T47D (cell line): Measurements from ENCODE around the gene TEX53.

Experiments
- DNase-seq, 2 experiments: peaks; one replicate each; pipeline versions ENCODE4 v3.0.0 to v3.0.0-alpha.2; 2011 to 2012; ENCODE audit warnings: low read depth in 1 of 2, low spot score in 1 of 2
- JUND ChIP-seq: IDR thresholded peaks from 2 replicates; pipeline ENCODE4 v1.6.1; 2012; ENCODE audit warnings: low read depth
- in situ Hi-C: cut with HindIII; loops from 2 replicates; pipeline ENCODE4 v1.10.0; 2016; ENCODE audit warnings: low sequenced_read_pairs, low pct_unique_long_range_greater_than_20kb

Gene TEX53

DNA sequence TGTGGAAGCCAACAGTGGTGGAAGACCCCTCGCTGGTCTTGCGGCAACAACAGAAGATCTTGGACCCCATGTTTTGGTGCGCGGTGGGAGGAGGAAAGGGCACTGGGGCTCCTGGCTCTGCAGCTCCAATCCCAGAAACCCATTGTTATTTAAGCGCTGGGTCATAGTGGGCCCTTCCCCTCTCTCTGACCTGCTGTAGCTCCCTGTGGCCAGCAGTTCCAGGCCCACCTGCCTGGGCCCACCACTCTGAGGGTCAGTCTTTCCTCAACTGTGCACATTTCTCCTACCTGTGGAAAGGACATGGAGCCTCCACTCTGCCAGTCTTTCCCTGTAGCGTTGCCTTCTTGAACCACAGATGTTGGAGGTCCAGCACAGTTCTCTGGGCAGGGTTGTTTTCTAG, at the start of gene TEX53:
TSS of gene TEX53 (minus strand) at position 101 of the 400 bp plus-strand sequence. CDS start at position 70, 31 bp downstream.
- no peak for TF ChIP-seq JUND
- no peak for DNase-seq
- in situ Hi-C loops: no loop called here

DNA sequence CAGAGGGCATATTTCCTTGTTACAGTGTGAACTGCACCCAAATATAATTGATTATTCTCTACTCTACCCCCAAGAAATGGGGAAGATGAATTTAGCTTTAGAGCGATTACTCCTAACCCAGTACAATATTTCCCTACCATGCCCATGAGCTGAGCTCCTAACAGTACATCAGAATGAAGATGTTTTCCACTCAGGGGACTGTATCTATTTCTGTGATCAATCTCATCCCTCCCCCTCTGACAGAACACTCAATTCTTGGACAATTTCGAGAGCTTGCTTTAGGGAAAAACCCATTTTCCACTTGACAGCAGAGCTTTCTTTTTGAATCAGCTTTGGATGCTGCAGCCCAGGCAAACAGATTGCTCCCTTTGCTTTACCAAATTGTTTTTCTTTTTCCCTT, 49.1 kb upstream of the TEX53 start:
- no peak for DNase-seq
- in situ Hi-C loops: no loop called here
- TF ChIP-seq JUND: no peak

GRCh38 chr9:114701988-114702387, 44.4 kb upstream of the TEX53 start:
- TF ChIP-seq JUND: no peak
- in situ Hi-C loops: no loop called here

DNA sequence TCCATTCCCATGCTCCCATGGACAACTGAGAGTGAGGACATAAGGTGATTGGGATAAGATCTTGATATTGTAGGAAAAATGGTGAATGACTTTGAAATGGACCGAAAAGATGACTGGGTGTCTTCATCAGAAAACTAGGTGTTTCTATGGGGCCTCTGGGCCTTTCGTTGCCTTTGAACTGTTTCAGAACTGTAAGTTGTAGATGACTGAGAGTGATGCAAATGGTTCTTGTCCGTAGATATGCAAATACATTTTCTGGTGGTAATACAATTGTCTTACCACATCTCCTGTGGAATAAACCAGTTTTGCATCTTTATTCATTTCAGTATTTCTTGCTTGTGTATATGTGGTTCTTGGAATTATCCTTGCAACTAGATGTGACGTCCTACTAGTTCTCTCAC, 40.3 kb upstream of the TEX53 start:
- DNase-seq: no peak
- no peak for TF ChIP-seq JUND
- in situ Hi-C loops: no loop called here

More at GRCh38 chr9:114701988-114702387, 44.4 kb upstream of the TEX53 start:
- DNase-seq: no peak

DNA sequence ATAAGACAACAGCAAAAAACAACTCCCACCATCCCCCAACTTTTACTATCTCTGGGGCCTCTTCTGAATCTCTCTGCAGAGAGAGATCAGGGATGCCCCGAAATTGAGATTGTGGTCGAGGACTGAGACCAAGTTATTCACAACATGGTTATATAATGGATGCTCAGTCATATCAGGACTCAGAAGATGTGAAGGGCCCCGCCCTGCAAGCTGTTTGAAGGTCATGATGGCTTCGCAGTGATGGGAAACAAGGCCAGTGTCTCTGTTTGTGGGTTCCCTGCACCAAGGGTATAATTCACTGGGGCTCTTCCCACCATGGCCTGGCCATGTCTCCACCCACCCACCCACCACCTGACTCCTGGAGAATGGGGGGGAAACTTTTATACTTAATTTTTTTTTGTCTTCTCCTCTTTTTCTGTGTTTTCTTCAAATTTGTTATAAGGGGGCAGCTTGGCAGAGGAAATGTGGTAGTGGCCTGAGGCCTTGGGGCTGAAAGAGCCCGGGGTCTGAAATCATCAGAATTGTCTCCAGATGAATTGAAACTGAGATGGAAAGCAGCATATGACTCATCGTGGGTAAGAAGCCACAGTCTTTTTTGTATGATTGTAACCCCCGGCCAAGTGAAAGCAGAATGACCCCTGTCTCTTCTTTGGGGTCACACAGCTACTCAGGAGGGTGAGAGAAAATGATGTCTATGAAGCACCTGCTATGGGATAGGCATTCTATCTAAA, 39.4 kb upstream of the TEX53 start:
- DNase-seq: no peak
- no peak for TF ChIP-seq JUND
- in situ Hi-C loops: no loop called here

DNA sequence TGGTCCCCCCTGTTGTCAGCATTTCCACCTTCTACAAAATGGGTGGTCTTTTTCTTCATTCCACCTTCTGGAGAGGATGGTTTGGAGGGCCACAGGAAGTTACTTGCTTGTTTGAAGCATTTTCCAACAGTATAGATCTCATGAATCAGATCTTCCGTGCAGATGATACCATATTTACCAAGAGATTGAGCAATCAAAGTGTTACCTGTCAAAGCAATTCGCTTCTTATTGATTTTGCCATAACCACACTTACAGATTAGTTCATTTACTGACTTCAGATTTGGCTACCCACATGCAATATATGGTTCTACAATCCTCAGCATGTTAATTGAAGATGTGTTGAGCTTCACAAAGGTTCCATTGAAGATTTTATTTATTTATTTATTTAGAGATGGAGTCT, 38.3 kb upstream of the TEX53 start:
- DNase-seq: no peak
- in situ Hi-C loops: no loop called here
- no peak for TF ChIP-seq JUND

- in situ Hi-C loops: no loop called here
- no peak for TF ChIP-seq JUND
- DNase-seq: no peak
These were observed 37.2 kb upstream of the TEX53 start for GRCh38 chr9:114694719-114695269.

GRCh38 chr9:114694146-114694545, 36.5 kb upstream of the TEX53 start:
- peak in 1 of 2 experiments; percentile 36 for DNase-seq
- no peak for TF ChIP-seq JUND
- in situ Hi-C loops: no loop called here

GRCh38 chr9:114693248-114693855, 35.7 kb upstream of the TEX53 start:
- no peak for TF ChIP-seq JUND
- in situ Hi-C loops: no loop called here
- no peak for DNase-seq

DNA sequence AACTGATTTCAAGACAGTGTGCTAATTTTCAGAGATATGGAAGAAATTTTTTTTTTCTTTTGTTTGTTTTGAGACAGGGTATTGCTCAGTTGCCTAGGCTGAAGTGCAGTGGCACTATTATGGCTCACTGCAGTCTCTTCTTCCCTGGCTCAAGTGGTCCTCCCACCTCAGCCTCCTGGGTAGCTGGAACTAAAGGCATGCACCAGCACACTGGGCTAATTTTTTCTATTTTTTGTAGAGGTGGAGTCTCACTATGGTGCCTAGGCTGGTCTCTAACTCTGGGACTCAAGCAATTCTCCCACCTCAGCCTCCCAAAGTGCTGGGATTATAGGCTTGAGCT, 34.3 kb upstream of the TEX53 start:
- DNase-seq: no peak
- TF ChIP-seq JUND: no peak
- in situ Hi-C loops: no loop called here

DNA sequence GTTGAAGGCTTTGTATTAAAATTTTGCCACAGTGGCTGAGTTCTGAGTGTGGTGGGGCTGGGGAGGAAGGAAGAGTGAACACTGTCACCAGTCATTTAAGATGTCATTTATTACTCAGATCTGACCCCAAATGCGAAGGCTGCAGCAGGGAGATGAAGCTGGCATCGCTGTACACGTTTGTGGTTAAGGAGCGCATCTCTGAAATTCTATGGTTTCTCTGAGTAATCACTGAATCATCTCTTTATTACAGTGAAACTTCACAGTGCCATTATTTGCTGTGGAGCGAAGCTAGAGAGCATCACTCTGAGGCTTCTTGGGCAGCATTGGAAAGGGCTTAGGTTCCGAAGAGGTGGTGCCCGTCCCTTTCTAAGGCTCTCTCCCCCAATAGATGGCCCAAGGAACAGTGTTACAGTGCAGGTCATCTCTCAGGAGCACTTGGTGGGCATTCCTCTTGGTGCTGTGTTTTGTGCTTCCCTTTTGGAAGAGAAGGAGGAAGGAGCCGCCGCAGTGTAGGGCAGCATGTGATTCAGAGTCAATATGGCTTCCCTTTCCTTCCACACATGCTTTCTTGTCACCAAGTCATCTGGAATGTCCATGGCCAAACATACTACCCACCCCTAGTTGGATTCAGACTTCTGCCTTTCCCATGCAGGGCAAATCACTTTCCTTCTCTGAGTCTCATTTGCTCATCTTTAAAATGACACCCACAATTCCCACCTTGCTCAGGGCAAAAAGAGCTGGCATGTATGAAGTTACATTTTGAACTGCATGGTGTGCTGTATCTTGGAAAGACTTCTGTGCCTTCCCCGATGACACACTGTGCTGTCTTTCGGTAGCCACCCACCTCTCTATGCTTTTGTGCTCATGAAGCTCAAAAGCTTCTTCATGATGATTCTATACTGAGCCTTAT, 33.7 kb upstream of the TEX53 start:
- in situ Hi-C loops: no loop called here
- no peak for DNase-seq

DNA sequence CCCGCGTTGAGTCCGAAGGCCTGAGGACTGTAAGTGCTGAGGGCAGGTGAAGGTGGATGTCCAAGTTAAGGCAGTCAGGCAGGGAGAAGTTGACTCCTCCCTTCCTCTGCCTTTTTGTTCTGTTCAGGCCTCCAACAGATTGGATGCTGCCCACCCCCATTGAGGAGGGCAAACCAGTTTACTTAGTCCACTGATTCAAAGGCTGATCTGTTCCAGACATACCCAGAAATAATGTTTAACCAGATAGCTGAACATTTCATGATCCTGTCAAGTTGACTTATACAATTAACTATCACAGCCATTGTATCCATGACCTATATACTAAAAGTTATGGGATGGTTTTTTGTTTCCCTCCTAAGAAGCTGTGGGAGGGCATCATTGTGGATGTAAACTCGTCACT, 32.7 kb upstream of the TEX53 start:
- no peak for DNase-seq
- in situ Hi-C loops: no loop called here
- no peak for TF ChIP-seq JUND

More for the DNA sequence above, 33.7 kb upstream of the TEX53 start:
- no peak for TF ChIP-seq JUND

GRCh38 chr9:114689813-114690212, 32.2 kb upstream of the TEX53 start:
- no peak for DNase-seq
- TF ChIP-seq JUND: no peak
- in situ Hi-C loops: no loop called here
